GM18909 (cell line): ENCODE measurements around the gene OR2J3.
"Not testable (repeated sequence)": the region's sequence is repeated elsewhere in the genome, so short reads cannot be mapped to it uniquely, and the experiment has no call there.

Experiments
- ATAC-seq: cut with Tn5 transposase; IDR thresholded peaks from one replicate; pipeline ENCODE4 v1.9.1; 2021; ENCODE audit warnings: mild to moderate bottlenecking; ENCODE audit not compliant: unreplicated experiment, poor library complexity

OR2J3 gene

GRCh38 chr6:29155182-29155581, 47.3 kb downstream of the OR2J3 start:
- not testable (repeated sequence) for ATAC-seq

GRCh38 chr6:29159922-29160321, 52.1 kb downstream of the OR2J3 start:
- not testable (repeated sequence) for ATAC-seq
